NCI-H82 treated with DMSO at 0.1 percent for 48 hours (cell line): Measurements from ENCODE around the gene GPATCH2.
A peak's percentile ranks its signal among the peaks of the same experiment; 100 is the strongest.

ENCODE experiments used
- DNase-seq: peaks from one replicate; lab custom pipeline; 2025; ENCODE audit not compliant: unreplicated experiment; lab: John Stamatoyannopoulos, UW

Gene GPATCH2

DNA sequence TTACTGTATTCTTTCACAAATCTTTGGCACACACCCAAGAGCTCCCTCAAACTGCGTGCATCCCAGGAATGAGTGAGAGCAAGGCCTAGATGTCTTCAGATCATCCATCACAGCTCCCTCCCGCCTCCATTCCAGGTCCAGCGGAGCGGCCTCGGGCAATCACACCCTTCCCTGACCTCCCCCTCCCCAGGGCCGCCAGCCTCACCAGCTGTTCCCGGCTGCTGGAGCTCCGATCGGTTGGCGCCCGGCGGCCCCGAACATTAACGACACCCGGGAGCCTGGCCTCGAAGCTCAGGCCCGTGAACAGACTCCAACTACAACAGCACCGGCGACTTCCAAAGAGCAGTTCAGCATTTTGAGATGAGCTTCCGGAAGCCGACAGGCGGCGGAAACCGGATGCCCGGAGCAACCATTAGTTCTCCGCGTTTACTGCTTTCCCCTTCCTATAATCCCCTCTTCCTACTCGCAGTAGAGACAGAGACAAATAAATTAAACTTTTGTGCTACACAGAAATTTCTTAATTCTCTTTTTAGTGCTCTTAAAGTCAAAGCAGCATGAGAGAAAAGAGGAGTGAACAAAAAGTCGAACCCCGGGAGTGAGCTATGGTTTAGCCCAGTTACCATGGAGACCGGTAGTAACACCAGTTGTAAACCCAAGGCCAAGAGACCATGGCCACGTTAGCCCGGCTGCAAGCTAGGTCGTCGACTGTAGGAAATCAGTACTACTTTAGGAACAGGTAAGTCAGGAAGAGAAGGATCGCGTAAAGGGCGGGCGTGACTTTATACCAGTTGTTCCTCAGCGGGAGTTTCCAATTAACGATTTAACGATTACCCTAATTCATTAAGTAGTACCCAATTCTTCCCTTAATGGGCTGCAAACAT is at the start of gene GPATCH2, which contains the start of gene SPATA17:
GPATCH2 (minus strand) TSS at position 380 of the 881 bp plus-strand sequence; CDS start at position 261, 119 bp downstream.
SPATA17 (plus strand) TSS at position 634 of the 881 bp plus-strand sequence; CDS start at position 669, 35 bp downstream.
- peak; percentile 96 for DNase-seq

DNA sequence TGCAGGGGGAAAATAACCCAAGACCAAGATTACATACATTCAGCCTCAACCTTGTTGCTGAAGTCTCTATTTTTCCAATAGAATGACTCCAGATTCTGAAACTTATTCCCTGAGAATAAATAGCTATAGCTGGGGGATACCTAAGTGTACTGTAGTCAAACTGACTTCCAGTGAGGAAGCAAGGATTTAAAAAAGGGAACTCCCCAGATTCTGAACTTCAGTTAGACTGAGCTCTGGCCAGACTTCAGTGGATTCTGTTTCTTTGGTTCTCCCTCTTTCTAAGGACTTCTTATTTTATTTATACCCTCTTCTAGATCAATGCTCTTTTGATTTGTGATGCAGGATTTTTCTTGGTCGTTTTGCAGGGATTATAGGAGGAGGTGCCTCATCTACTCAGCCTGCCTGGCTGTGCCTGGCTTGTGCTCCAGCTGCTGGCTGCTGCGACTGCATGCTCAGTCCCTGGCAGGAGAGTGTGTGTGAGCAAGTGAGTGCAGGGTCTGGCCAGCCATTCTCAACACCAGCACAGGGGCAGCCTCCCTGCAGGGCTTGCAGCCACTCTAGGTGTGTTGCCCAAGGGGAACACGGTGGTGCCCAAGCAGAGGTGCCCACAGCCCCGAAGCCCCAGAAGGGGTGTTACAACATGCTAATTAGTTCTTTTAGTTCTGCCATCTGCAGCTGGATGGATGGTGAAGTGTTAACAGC is 43.3 kb upstream of the GPATCH2 start:
- no peak for DNase-seq

- DNase-seq = no peak
Observed at GRCh38 chr1:217673387-217673786, 42.5 kb upstream of the GPATCH2 start.

DNA sequence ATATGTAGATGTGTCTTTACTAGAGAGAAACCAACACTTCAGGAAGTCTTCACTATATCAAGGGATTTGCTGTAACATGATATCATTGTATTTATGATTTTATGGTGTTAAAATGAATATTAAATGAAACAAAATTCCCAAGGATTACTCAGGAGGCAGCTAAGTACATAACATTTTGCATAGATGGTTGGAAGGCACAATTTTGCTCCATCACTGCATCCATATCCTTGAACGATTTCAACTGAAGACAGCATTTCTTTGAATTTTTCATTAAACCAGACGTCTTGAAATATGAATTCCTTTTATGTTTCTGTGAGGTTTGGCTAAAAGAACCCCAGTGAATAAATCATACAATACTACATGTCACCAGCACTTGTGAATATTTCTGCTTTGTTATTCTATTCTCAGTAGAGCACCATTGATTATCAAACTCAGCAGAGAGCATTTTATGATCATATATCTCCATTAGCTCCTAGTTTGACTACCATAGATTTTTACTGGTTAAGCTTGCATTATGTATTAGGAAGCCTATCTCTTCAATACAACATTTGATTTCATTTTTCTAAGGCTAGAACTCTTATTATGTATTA is 37.6 kb upstream of the GPATCH2 start:
- DNase-seq = no peak

DNA sequence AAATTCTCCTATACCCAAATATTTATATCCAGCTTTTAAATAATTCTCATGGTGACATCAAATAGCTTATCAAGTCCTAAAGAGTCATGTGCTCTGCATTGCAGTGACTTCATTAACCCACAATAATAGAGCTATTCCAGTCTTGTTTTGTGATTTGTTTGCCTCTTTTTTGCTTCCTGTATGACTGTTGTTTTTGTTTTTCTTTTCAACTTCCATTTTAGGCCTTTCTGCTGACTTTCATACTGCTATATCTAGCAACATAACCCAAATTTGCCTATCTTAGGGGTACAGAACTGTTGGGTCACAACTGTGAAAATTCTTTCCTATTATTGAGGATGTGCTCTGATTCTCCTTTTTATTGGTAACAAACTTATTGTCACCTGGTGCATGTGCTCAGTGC is 30.5 kb upstream of the GPATCH2 start:
- no peak for DNase-seq

DNA sequence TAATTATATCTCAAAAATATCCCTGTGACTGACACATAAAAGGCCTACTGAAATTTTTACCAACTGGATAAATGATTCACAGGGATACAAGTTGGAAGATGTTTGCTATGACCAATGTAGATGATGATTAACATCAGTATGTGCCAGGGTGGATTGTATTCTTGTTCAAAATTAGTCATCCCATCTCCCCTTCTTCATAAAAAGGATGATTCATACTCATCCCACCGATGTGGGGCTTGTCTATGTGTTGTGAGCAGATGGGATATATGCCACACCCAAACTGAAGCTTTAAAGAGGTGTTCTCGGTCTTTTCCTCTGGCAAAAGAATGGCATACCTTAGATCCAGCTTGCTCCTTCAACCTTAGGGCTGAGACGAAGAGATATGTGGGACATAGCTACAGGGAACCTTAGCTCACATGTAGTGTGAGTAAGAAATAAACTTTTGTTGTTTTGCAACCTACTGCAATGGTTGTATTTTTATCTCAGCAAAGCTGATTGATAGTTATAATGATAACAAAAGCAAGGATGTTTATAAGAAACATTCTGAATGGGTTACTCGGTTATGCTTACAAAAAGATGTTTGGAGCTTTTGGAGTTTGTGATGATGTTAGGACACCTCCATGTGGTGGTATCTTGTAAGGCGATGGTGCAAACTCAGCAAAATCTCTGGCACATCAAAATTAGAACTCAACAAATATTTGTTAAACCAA is 29.6 kb upstream of the GPATCH2 start:
- no peak for DNase-seq

- no peak for DNase-seq
Observed at GRCh38 chr1:217650674-217651073, 19.8 kb upstream of the GPATCH2 start.

DNA sequence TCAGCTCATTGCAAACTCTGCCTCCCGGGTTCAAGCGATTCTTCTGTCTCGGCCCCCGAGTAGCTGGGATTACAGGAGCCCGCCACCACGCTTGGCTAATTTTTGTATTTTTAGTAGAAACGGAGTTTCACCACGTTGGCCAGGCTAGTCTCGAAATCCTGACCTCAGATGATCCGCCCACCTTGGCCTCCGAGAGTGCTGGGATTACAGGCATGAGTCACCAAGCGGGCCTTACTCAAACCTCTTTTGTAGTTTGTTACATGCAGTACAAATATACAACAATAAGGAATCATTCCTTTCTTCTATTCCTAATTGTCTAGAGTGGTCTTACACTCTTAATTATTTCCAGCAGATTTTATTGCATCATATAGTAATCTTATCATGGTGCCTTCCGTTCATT is 16.9 kb upstream of the GPATCH2 start:
- DNase-seq = no peak

GRCh38 chr1:217642455-217642854 is 11.6 kb upstream of the GPATCH2 start:
- DNase-seq = peak; percentile 42

GRCh38 chr1:217627431-217627830 is 3.5 kb downstream of the GPATCH2 start:
- DNase-seq = no peak

- no peak for DNase-seq
Observed at GRCh38 chr1:217626321-217626720, 4.6 kb downstream of the GPATCH2 start.

- no peak for DNase-seq
Observed at GRCh38 chr1:217622042-217622441, 8.8 kb downstream of the GPATCH2 start.

GRCh38 chr1:217620814-217621213 is 10.1 kb downstream of the GPATCH2 start:
- DNase-seq = no peak

DNA sequence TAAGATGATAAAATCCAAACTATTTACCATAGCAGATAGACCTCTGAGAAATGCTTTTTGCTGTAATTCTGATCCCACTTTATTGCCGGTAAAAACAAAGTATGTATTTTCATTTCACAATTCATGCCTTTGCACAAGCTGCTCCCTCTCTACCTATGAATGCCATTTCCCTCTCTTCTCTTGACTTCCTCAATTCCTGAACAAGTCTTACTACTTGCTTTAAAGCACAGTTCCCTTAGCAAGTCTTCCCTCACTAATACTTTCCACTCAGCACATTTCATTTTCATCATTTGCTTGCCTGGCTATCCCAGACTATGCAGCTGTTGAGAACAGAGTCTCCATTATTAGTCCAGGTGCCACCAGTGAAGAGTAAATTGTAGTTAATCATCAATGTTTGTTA is 13.8 kb downstream of the GPATCH2 start:
- no peak for DNase-seq

GRCh38 chr1:217614200-217614712 is 16.6 kb downstream of the GPATCH2 start:
- no peak for DNase-seq

DNA sequence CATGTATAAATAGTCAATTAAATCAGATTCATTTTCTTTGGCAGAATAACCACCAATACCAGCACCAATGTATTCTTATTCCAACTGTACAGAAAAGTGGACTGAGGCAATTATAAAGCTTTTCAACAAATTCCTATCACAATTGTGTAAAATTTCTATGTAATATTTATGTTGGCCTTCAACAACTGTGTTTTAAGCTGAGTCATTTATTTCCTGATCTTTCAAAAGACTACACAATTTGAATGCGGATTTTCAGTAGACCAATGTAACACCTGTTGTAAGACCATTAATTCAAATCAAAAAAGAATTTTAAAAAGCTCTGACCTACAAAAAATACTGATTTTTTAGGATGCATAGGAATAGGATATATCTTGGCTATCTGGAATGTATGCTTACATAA is 25.5 kb downstream of the GPATCH2 start:
- no peak for DNase-seq

DNA sequence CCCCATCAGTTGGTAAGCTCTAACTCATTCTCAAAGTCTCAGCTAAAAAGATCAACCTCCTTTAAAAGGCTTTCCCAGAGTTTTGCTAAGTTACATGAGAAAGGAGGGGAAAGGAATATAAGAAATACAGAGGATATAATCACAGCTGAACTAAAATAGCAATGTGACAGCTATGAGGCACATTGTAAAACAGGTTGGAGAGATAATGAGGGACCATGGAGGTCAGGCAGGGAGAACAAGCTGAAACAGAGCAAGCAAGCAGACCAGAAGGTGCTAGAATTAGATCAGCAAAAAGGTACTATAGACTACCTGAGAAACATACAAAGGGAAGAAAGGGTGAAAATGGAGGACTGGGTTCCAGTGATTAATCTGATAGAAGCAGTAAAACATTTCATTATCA is 28.5 kb downstream of the GPATCH2 start:
- DNase-seq = no peak

GRCh38 chr1:217599154-217599553 is 31.7 kb downstream of the GPATCH2 start:
- no peak for DNase-seq

GRCh38 chr1:217590598-217590997 is 40.3 kb downstream of the GPATCH2 start:
- no peak for DNase-seq

DNA sequence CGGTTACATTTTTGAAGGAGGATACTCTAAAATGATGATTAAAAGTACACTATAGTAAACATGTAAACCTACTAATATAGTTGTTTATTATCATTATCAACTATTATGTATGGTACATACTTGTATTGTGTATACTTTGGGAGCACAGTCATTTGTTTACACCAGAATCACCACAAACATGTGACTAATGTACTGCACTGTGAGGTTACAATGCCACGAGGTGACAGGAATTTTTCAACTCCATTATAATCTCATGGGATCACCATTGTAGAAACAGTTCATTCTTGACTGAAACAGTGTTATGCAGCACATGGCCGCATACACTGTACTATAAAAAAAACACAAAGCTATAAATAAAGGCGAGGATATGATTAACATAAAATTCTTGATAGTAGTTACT is 44.3 kb downstream of the GPATCH2 start:
- DNase-seq = no peak

DNA sequence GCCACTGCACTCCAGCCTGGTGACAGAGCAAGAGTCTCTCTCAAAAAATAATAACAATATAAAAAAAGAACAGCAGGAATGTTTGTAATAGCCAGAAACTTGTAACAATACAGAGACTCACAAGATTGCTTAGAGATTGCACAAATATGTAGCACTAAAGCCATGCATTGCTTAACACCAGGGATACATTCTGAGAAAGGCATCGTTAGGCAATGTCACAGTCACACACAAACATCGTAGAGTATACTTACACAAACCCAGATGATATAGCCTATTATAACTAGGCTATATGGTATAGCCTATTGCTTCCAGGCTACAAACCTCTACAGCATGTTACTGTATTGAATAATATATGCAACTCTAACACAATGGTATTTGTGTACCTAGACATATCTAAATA is 45.3 kb downstream of the GPATCH2 start:
- no peak for DNase-seq
